ENCODE data around the gene DHRS7C.
"Not testable (repeated sequence)": the region's sequence is repeated elsewhere in the genome, so short reads cannot be mapped to it uniquely, and the experiment has no call there.

DHRS7C gene

GRCh38 chr17:9810100-9810949, 18.9 kb upstream of the DHRS7C start:
- DNase-seq (ENCODE audit: low read depth, low spot score), result no peak

- DNase-seq (ENCODE audit: low read depth, low spot score), result no peak
These were observed 18.0 kb upstream of the DHRS7C start for GRCh38 chr17:9809409-9809808.

- DNase-seq (ENCODE audit: low read depth, low spot score), result no peak
These were observed 15.3 kb upstream of the DHRS7C start for GRCh38 chr17:9806699-9807098.

GRCh38 chr17:9805769-9806168, 14.4 kb upstream of the DHRS7C start:
- DNase-seq (ENCODE audit: low read depth, low spot score), result no peak

GRCh38 chr17:9802697-9803096, 11.3 kb upstream of the DHRS7C start:
- no peak for DNase-seq (ENCODE audit: low read depth, low spot score)

- DNase-seq (ENCODE audit: low read depth, low spot score), result no peak
These were observed 10.9 kb upstream of the DHRS7C start for GRCh38 chr17:9802294-9802693.

GRCh38 chr17:9801505-9801904, 10.1 kb upstream of the DHRS7C start:
- no peak for DNase-seq (ENCODE audit: low read depth, low spot score)

- no peak for DNase-seq (ENCODE audit: low read depth, low spot score)
These were observed 7.3 kb upstream of the DHRS7C start for GRCh38 chr17:9798724-9799123.

- no peak for DNase-seq (ENCODE audit: low read depth, low spot score)
These were observed 6.6 kb upstream of the DHRS7C start for GRCh38 chr17:9798008-9798407.

- DNase-seq (ENCODE audit: low read depth, low spot score), result no peak
These were observed 919 bp upstream of the DHRS7C start for GRCh38 chr17:9792181-9792840.

- no peak for DNase-seq (ENCODE audit: low read depth, low spot score)
These were observed 1.1 kb downstream of the DHRS7C start for GRCh38 chr17:9790316-9790715.

- DNase-seq (ENCODE audit: low read depth, low spot score), result no peak
These were observed 2.8 kb downstream of the DHRS7C start for GRCh38 chr17:9788601-9789000.

- DNase-seq (ENCODE audit: low read depth, low spot score), result no peak
These were observed 6.8 kb downstream of the DHRS7C start for GRCh38 chr17:9784544-9784943.

- DNase-seq (ENCODE audit: low read depth, low spot score), result not testable (repeated sequence)
These were observed 7.9 kb downstream of the DHRS7C start for GRCh38 chr17:9783465-9783864.

- DNase-seq (ENCODE audit: low read depth, low spot score), result no peak
These were observed 8.3 kb downstream of the DHRS7C start for GRCh38 chr17:9783050-9783449.

GRCh38 chr17:9780552-9780951, 10.8 kb downstream of the DHRS7C start:
- DNase-seq (ENCODE audit: low read depth, low spot score), result no peak

GRCh38 chr17:9776911-9777310, 14.5 kb downstream of the DHRS7C start:
- DNase-seq (ENCODE audit: low read depth, low spot score), result no peak

- DNase-seq (ENCODE audit: low read depth, low spot score), result no peak
These were observed 18.7 kb downstream of the DHRS7C start for GRCh38 chr17:9772658-9773057.

- DNase-seq (ENCODE audit: low read depth, low spot score), result no peak
These were observed 19.9 kb downstream of the DHRS7C start for GRCh38 chr17:9771465-9771864.

- DNase-seq (ENCODE audit: low read depth, low spot score), result no peak
These were observed 22.2 kb downstream of the DHRS7C start for GRCh38 chr17:9769036-9769695.

- DNase-seq (ENCODE audit: low read depth, low spot score), result no peak
These were observed 22.9 kb downstream of the DHRS7C start for GRCh38 chr17:9768381-9768934.

GRCh38 chr17:9767432-9767991, 23.9 kb downstream of the DHRS7C start:
- DNase-seq (ENCODE audit: low read depth, low spot score), result no peak
